T-helper 2 cell (primary cell): ENCODE results near the gene TNFRSF17.

ENCODE experiments used
- DNase-seq, 5 experiments: peaks; one replicate each; pipeline versions ENCODE4 v3.0.0 to v3.0.0-alpha.2; 2012 to 2022

The TNFRSF17 gene

DNA sequence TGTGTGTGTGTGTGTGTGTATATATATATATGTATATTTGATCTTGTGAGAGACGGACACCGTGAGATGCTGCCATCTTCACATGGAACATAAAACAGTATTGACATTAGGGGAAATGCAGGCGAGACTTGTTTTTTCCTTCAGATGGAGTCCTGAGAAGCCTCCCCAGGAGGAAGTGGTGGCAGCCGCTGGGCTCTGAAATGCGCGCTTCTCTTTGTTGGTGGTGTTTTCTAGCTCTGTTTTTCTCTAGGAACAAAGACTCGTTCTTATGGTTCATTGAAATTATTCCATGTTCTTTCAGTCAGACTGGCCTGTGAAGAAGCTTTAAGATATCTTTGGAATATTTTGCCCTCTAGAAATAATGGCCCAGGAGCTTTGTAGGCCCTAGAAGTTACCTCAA lies 44.5 kb downstream of the TNFRSF17 start:
- DNase-seq, result no peak

DNA sequence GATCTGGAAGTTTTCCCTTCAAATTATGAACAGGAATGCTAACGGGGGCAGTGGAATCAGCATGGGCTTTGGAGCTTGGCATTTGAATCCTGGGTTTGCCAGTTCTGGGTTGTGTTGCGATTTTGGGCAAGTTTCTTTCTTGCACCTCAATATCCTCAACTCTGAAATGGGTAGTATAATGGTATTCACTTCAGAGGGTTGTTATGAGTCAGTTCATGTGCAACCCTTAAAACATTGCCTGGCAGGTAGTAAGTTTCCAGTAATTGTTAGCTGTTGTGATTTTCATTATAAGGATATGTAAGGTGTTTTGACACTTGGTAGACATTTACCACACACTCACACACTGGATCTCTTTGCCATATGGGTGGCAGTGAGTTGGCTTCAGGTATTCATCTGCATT lies 44.9 kb downstream of the TNFRSF17 start:
- DNase-seq, result no peak

DNA sequence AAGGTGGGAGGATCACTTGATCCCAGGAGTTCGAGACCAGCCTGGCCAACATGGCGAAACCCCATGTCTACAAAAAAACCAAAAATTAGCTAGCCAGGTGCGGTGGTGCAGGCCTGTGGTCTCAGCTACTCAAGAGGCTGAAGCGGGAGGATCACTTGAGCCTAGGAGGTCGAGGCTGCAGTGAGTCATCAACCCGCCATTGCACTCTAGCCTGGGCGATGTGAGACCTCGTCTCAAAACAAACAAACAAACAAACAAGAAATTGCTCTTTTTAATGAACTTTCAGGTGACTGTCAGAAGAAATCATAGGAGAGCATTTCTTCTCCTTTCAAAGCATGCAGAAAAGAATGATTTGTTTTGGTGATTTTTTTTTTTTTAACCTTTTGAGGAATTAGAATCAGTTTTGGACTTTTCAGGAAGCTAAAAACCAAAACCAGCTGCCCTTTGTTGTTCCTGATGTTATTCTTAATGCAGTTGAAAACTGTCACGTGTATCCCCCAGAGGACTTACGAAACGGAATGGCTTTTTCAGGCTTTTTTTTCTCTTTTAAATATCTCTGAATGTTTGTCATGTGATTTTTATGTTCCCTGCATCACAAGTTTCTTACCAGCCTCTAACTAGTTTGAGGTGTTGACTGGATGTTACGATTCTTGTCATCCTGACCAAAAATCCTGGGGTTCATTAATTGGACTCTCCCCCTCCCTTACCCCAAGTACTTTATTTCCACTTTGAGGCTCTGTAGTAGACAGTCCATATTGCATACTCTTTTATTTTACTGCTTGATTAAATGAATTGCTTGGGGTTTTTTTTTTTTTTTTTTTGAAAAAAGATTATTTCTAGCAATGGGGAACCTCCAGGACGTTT lies 45.6 kb downstream of the TNFRSF17 start:
- DNase-seq, result no peak

DNA sequence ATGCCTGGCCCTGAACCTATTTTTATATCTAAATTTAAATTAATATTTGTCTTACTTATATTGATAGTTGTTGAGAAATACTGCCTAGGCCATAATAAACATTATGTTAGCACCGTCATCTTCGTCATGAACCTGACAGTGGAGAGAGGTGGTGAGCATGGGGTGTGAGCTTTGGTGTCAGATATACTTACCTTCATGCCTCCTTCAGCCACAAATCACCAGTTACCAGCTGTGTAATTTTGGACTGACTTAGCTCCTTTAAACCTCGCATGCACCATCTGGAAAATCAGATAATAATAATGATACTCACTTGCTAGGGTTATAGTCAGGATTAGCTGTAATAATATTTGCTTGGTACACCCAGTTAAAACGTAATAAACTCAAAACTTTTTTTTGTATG lies 46.6 kb downstream of the TNFRSF17 start:
- no peak for DNase-seq

DNA sequence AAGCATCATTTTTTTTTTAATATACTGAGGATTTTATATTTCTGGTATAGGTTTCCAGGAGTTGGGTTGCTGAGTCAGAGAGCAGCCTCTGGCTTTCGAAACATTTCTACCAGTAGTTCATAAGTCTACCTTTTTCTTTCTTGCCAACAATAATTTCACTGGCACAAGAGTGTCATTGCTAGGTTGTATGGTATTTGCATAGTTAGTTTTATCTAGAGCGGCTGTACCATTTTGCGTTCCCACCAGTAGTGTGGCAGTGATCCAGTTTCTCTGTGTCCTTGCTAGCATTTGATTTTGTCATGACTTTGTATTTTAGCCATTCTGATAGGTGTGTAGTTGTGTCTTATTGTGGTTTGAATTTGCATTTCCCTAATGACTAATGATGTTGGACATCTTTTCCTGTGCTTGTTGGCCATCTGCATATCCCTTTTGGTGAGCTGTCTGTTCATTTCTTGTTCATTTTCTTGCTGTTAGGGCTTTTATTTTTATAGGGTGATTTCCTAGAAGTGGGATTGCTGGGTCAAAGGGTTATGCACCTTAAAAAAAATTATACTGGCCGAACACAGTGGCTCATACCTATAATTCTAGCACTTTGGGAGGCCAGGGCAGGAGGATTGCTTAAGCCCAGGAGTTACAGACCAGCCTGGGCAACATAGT lies 51.4 kb downstream of the TNFRSF17 start:
- no peak for DNase-seq

DNA sequence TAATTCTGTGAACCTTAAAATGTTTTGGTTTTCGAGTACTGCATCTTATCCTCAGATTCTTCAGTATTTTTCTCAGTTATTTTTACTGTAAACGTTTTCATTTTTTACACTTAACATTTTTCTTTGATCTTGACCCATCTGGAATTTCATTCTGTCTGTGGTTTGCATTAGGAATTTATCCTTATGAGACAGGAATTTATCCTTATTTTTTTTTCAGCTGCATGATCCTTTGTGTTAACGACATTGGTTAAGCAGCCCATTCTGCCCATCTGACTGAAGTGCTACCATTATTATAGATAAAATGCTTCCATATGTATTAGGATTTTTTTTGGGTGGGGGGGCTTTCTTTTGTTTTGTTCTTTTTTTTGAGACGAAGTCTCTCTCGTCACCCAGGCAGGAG lies 52.5 kb downstream of the TNFRSF17 start:
- no peak for DNase-seq
